GM18873 (cell line): ENCODE data around the gene SERPINE1.

Experiments
- ATAC-seq: cut with Tn5 transposase; IDR thresholded peaks from one replicate; pipeline ENCODE4 v1.9.1; 2021; ENCODE audit warnings: mild to moderate bottlenecking, moderate library complexity, moderate number of reproducible peaks; ENCODE audit not compliant: unreplicated experiment, low FRiP score

SERPINE1 gene

GRCh38 chr7:101166909-101167644 lies 40.2 kb downstream of the SERPINE1 start:
- ATAC-seq, result no peak

GRCh38 chr7:101167645-101168411 lies 40.9 kb downstream of the SERPINE1 start:
- ATAC-seq, result no peak

- ATAC-seq, result no peak
Measured at GRCh38 chr7:101168412-101169049, 41.6 kb downstream of the SERPINE1 start.

- no peak for ATAC-seq
Measured at GRCh38 chr7:101169110-101169837, 42.4 kb downstream of the SERPINE1 start.

GRCh38 chr7:101169838-101170551 lies 43.1 kb downstream of the SERPINE1 start:
- ATAC-seq, result no peak

GRCh38 chr7:101170617-101171441 lies 43.9 kb downstream of the SERPINE1 start:
- no peak for ATAC-seq

GRCh38 chr7:101171442-101171837 lies 44.5 kb downstream of the SERPINE1 start:
- ATAC-seq, result no peak

- no peak for ATAC-seq
Measured at GRCh38 chr7:101172005-101172853, 45.3 kb downstream of the SERPINE1 start.

GRCh38 chr7:101172854-101173751 lies 46.2 kb downstream of the SERPINE1 start:
- ATAC-seq, result no peak

- ATAC-seq, result no peak
Measured at GRCh38 chr7:101173752-101174244, 46.9 kb downstream of the SERPINE1 start.

- ATAC-seq, result no peak
Measured at GRCh38 chr7:101174322-101174854, 47.5 kb downstream of the SERPINE1 start.

GRCh38 chr7:101175664-101176063 lies 48.8 kb downstream of the SERPINE1 start:
- no peak for ATAC-seq

- ATAC-seq, result no peak
Measured at GRCh38 chr7:101177644-101178043, 50.7 kb downstream of the SERPINE1 start.

GRCh38 chr7:101179117-101179516 lies 52.2 kb downstream of the SERPINE1 start:
- no peak for ATAC-seq

- no peak for ATAC-seq
Measured at GRCh38 chr7:101179713-101180112, 52.8 kb downstream of the SERPINE1 start.

GRCh38 chr7:101180130-101180755 lies 53.3 kb downstream of the SERPINE1 start, which contains the start of gene NAT16:
Gene NAT16, minus strand, starts transcription at chr7:101180293. Its CDS starts 5,486 bp downstream, at chr7:101174807.
- no peak for ATAC-seq
